HG03097 (cell line): ENCODE measurements around the gene MCU.
"Not testable (repeated sequence)": the region's sequence is repeated elsewhere in the genome, so short reads cannot be mapped to it uniquely, and the experiment has no call there.

Experiments used
- ATAC-seq: cut with Tn5 transposase; IDR thresholded peaks from one replicate; pipeline ENCODE4 v1.9.1; 2021; ENCODE audit not compliant: unreplicated experiment, low FRiP score

Gene MCU

GRCh38 chr10:72888151-72888638, 196.3 kb downstream of the MCU start:
- no peak for ATAC-seq

DNA sequence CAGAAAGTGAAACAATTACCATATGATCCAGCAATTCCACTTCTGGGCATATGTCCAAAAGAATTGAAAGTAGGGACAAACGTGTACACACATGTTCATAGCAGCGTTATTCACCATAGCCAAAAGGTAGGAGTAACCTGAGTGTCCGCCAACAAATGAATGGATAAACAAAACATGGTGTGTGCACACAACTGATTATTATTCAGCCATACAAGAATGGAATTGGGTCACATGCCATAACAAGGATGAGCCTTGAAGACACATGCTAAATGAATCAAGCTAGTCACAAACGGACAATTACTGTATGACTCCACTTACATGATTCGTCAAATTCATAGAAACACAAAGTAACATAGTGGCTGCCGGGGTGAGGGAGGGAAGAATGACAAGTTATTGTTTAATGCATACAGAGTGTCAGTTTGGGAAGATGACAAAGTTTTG, 197.5 kb downstream of the MCU start:
- ATAC-seq: no peak

DNA sequence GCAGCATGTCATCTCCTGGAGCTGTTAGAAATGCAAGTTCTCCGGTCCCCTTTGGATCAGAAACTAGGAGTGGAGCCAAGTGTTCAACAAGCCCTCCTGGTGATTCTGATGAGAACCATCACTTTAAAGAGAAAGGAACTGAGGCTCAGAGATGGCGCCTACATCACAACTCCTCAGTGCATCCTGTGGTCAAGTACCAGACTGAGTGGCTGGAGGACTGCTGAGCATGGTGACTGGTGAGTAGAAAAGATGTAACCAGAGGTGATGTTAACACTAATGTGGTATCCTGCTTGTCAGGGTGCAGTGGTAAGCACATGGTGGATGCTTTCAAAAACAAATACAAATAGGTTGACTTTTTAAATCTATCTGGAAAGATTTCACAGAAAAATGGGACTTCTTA, 198.1 kb downstream of the MCU start:
- ATAC-seq: no peak

DNA sequence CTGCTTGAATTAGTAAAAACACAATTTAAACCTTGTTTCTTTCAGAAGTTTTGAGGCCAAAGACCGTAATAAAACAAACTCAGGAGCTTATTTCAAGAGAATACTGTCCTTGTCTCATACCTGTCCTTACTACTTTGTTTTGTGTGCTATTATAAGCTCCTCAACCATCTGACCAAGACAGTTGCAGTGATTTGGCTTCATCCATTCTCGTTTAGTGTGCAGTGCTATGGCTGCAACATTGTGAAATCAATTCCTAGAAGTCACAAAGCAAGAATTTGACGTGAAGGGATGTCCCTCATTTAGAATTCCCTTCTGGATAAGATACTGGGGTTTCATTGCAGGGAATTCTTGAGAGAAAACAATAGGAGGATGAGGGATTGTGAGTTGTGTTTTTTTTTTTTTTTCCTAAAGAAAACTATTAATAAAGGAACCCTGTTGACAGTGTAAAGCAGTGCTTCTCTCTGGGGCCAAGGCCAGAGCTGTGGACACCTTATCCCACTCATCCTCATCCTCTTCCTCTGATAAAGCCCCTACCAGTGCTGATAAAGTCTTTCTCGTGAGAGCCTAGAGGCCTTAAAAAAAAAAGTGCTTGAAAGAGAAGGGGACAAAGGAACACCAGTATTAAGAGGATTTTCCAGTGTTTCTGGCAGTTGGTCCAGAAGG, 201.3 kb downstream of the MCU start, which contains the start of gene OIT3:
Gene OIT3, plus strand, starts transcription at position 604 of the 663 bp plus-strand sequence. CDS start 60 bp downstream, outside the sequence.
- ATAC-seq: no peak

GRCh38 chr10:72895236-72895850, 203.4 kb downstream of the MCU start:
- no peak for ATAC-seq

DNA sequence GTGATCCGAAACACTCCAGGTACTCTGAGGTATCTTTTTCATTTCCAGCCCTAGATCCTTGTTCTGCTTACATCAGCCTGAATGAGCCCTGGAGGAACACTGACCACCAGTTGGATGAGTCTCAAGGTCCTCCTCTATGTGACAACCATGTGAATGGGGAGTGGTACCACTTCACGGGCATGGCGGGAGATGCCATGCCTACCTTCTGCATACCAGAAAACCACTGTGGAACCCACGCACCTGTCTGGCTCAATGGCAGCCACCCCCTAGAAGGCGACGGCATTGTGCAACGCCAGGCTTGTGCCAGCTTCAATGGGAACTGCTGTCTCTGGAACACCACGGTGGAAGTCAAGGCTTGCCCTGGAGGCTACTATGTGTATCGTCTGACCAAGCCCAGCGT, 206.7 kb downstream of the MCU start:
- ATAC-seq: no peak

GRCh38 chr10:72899545-72899944, 207.6 kb downstream of the MCU start:
- no peak for ATAC-seq

DNA sequence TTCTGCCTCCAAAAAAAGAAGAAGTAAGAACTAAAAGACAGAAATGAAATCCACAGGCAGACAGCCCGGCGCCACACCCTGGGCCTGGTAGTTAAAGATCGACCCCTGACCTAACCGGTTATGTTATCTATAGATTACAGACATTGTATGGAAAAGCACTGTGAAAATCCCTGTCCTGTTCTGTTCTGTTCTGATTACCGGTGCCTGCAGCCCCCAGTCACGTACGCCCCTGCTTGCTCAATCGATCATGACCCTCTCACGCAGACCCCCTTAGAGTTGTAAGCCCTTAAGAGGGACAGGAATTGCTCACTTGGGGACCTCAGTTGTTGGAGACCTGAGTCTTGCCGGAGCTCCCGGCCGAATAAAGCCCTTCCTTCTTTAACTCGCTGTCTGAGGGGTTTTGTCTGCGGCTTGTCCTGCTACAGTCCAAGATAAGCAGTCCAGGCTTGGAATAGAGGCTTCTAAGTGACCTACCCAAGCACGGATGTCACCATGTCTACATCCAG, 212.1 kb downstream of the MCU start:
- not testable (repeated sequence) for ATAC-seq

GRCh38 chr10:72904806-72905205, 212.9 kb downstream of the MCU start:
- ATAC-seq: no peak

- ATAC-seq: no peak
Observed at GRCh38 chr10:72906446-72906845, 214.5 kb downstream of the MCU start.

DNA sequence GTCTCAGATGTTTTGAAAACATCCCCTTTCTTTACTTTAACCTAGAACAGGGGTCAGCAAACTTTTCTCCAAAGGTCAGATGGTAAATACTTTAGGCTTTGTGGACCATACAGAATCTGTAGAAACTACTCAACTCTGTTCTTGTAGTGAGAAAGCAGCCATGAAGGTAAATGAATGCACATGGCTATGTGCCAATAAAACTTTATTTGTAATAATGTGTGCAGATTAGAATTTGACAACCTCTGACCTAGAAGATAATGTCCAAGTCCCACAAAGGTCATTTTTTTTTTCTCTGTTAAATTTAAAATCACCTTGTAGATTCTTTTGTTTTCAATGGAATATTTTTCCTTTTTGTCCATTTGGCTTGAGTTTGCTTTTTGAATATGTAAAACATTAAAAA, 218.8 kb downstream of the MCU start:
- no peak for ATAC-seq

DNA sequence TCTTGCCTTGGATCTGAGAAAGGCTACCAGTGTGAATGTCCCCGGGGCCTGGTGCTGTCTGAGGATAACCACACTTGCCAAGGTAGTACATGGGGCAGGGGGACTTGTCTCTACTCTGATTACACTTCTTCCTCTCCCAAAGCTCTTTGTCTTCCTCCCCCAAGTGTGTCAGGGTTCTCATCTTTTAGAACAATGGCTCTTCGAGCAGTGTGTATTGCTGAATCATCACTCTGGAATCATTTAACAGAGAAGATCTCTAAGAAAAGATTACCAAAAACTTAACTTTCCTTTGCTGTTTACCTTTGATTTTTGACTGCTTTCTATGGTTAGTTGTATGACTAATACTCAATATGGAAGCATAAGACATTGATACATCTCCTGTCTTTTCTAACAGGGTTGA, 219.8 kb downstream of the MCU start:
- no peak for ATAC-seq

- no peak for ATAC-seq
Observed at GRCh38 chr10:72912736-72913135, 220.8 kb downstream of the MCU start.

GRCh38 chr10:72913287-72913686, 221.3 kb downstream of the MCU start:
- ATAC-seq: no peak

DNA sequence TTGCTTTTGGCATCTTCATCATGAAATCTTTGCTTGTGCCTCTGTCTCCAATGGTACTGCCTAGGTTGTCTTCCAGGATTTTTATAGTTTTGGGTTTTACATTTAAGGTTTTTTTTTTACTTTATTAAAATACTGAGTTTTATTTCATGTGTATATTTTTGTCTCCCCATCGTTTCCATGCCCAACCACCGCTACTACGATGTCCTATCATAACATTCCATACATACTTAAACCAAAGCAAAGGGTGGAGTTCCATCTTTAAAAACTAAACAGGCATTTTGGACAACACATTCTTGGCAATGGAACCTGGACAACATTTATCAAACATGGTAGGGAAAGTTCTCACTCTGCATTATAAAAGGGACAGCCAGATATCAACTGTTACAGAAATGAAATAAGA, 225.3 kb downstream of the MCU start:
- ATAC-seq: not testable (repeated sequence)

DNA sequence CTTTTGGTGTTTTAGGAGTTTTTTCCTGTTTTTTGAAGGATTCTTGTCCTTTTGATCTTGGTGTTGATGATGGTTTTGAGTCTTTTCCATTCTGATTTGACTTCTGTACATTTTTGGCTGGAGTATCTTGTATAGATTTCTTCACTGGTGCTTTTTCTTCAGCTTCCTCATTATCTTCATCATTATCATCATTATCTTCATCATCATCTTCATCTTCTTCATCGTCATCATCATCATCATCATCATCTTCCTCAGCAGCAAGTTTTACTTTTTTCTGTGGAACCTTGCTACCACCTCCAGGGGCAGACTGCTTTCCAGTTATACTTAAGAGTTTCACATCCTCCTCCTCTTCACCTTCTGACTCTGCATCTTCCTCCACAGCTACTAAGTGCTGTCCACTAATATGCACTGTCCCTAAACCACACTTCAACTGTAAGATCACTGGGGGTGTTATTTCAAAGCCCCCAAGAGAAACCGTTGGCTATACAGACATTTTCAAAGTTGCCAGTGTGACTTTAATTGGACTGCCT, 225.9 kb downstream of the MCU start:
- not testable (repeated sequence) for ATAC-seq

- ATAC-seq: no peak
Observed at GRCh38 chr10:72918352-72918751, 226.4 kb downstream of the MCU start.

- ATAC-seq: not testable (repeated sequence)
Observed at GRCh38 chr10:72921147-72921683, 229.3 kb downstream of the MCU start.

DNA sequence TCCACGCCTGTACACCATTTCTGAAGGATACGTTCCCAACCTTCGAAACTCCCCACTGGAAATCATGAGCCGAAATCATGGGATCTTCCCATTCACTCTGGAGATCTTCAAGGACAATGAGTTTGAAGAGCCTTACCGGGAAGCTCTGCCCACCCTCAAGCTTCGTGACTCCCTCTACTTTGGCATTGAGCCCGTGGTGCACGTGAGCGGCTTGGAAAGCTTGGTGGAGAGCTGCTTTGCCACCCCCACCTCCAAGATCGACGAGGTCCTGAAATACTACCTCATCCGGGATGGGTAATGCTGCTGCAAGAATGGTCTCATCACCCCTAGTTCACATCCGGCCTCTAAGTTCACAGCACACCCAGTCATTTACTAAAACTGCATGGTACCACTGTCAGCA, 232.4 kb downstream of the MCU start:
- no peak for ATAC-seq

DNA sequence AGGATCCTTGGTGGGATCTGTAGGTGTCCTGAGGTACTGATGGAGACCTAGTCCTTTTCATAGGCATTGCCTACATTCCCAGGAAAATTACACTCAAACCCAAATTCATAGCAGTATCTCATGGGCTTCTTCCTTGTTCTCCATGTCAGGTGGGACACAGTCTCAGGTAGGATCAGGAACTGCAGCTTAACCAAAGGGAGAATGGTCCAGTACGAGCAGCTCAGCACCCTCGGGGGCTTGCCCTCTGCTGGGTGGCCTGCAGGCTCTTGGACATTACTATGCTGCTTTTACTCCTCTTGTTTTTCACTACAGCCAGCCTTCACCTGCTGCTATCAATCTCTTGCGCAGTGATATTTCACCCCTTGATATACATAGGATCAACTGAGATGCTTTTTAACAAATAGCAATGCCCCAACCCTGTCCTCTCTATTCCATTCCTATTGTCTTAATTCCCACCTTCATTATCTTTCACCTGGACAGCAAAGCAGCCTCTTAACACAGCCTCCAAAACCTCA, 234.1 kb downstream of the MCU start:
- ATAC-seq: no peak

GRCh38 chr10:72927485-72927884, 235.5 kb downstream of the MCU start:
- ATAC-seq: no peak
